ENCODE measurements around the gene ACTL7A. TPM values are rescaled to one million over a fixed set of nuclear protein-coding genes. Genes with fewer than 3 reads are reported as not detected.

The ACTL7A gene
- total RNA-seq, 1 donor from 2014 or later = not detected

Other genes starting within 250 kb of the ACTL7A start
- gene ACTL7B, start 6.3 kb upstream of the ACTL7A start, total RNA-seq = not detected in 2 replicates
- 22.5 and 24.7 TPM in 2 replicates for gene ELP1, start 71.9 kb downstream of the ACTL7A start, total RNA-seq
- 8.5 and 10.1 TPM in 2 replicates for gene ABITRAM, start 72.1 kb downstream of the ACTL7A start, total RNA-seq
- gene CTNNAL1, start 151.2 kb downstream of the ACTL7A start, total RNA-seq = 45.6 and 93.6 TPM in 2 replicates

All from myocyte (in vitro differentiated cells).